GM21447 (cell line): Measurements from ENCODE around the gene MYORG.
"Not testable (repeated sequence)": the region's sequence is repeated elsewhere in the genome, so short reads cannot be mapped to it uniquely, and the experiment has no call there.

Experiments
- ATAC-seq: cut with Tn5 transposase; IDR thresholded peaks from one replicate; pipeline ENCODE4 v1.9.1; 2021; ENCODE audit not compliant: unreplicated experiment

Gene MYORG

GRCh38 chr9:34370335-34370969 is 6.2 kb downstream of the MYORG start:
- no peak for ATAC-seq

- ATAC-seq = no peak
Measured at GRCh38 chr9:34369636-34370035, 7.1 kb downstream of the MYORG start.

- not testable (repeated sequence) for ATAC-seq
Measured at GRCh38 chr9:34368796-34369195, 7.9 kb downstream of the MYORG start.

- ATAC-seq = not testable (repeated sequence)
Measured at GRCh38 chr9:34367751-34368410, 8.8 kb downstream of the MYORG start.

- ATAC-seq = no peak
Measured at GRCh38 chr9:34366365-34366764, 10.3 kb downstream of the MYORG start.

- ATAC-seq = no peak
Measured at GRCh38 chr9:34365282-34365681, 11.4 kb downstream of the MYORG start.

- no peak for ATAC-seq
Measured at GRCh38 chr9:34363619-34364351, 12.9 kb downstream of the MYORG start.

GRCh38 chr9:34362614-34363214 is 14.0 kb downstream of the MYORG start:
- no peak for ATAC-seq

- ATAC-seq = not testable (repeated sequence)
Measured at GRCh38 chr9:34352957-34353356, 23.7 kb downstream of the MYORG start.

GRCh38 chr9:34352122-34352652 is 24.5 kb downstream of the MYORG start:
- ATAC-seq = not testable (repeated sequence)

- no peak for ATAC-seq
Measured at GRCh38 chr9:34349324-34349723, 27.4 kb downstream of the MYORG start.

GRCh38 chr9:34347800-34348158 is 28.9 kb downstream of the MYORG start:
- no peak for ATAC-seq

- no peak for ATAC-seq
Measured at GRCh38 chr9:34346873-34347799, 29.6 kb downstream of the MYORG start.

GRCh38 chr9:34343605-34344004 is 33.1 kb downstream of the MYORG start:
- ATAC-seq = no peak

GRCh38 chr9:34343090-34343489 is 33.6 kb downstream of the MYORG start:
- no peak for ATAC-seq

- no peak for ATAC-seq
Measured at GRCh38 chr9:34341659-34342295, 34.9 kb downstream of the MYORG start.

- ATAC-seq = no peak
Measured at GRCh38 chr9:34338665-34339385, 37.9 kb downstream of the MYORG start.

GRCh38 chr9:34338079-34338478 is 38.6 kb downstream of the MYORG start:
- ATAC-seq = not testable (repeated sequence)

GRCh38 chr9:34337403-34337802 is 39.3 kb downstream of the MYORG start:
- no peak for ATAC-seq
